A673 (cell line): Measurements from ENCODE around the gene CCL17.
"Not testable (repeated sequence)": the region's sequence is repeated elsewhere in the genome, so short reads cannot be mapped to it uniquely, and the experiment has no call there.

ENCODE experiments used
- CTCF ChIP-seq: fragments of 300-800, 200-600 bp; sonication (generic); conservative IDR thresholded peaks from 2 replicates; pipeline ENCODE4 v1.5.1; 2017; ENCODE audit warnings: low read depth, mild to moderate bottlenecking, antibody characterized with exemption, low read length, moderate library complexity, mixed read lengths
- EZH2 ChIP-seq: fragments of 200-600 bp; sonication (generic); IDR thresholded peaks from 2 replicates; pipeline ENCODE4 v1.6.1; 2017; ENCODE audit warnings: borderline replicate concordance, low read depth, mild to moderate bottlenecking, mixed read lengths, antibody characterized with exemption, low read length; ENCODE audit not compliant: poor library complexity, severe bottlenecking

- TF ChIP-seq EZH2, CTCF: not testable (repeated sequence)
These were observed 36.0 kb downstream of the CCL17 start for GRCh38 chr16:57440551-57440950.
